ENCODE data around the gene ANTKMT. TPM values are rescaled to one million over a fixed set of nuclear protein-coding genes. Genes with fewer than 3 reads are reported as not detected.

ANTKMT gene
- total RNA-seq, 2 donors from 2014 or later, result 29.7 to 46.7 TPM

DNA sequence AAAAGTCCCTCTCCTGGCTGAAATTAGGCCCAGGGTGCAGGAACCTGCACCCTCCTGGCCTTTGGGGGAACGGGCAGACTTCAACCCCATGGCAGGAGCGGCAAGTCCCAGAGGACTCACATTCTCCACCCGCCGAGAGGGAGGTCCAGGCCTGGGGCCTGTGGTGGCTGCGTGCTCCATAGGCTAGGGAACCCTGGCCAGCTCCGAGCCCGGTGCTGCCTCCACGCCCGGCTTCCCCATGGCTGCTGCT, 5.2 kb downstream of the ANTKMT start:
- no peak for DNase-seq (ENCODE audit: low spot score)
- no peaks in the 10 kb centered on the region for H3K9me3 ChIP-seq
- no peaks in the 10 kb centered on the region for H3K36me3 ChIP-seq
- no peak overlapping the region for H3K27ac ChIP-seq
- no peak for TF ChIP-seq CTCF (IDR thresholded peaks at IDR 0.05)
- peaks cover 18 to 30% of the 10 kb centered on the region in 2 donors for H3K4me1 ChIP-seq (ENCODE audit: control insufficient read depth in 1 of 2, low read depth in 2 of 2)
- H3K4me3 ChIP-seq, result peak overlapping the region; percentile 71
- H3K27me3 ChIP-seq (replicated peaks; ENCODE audit: insufficient read depth), result no peaks in the 10 kb centered on the region
- ATAC-seq (ENCODE audit: insufficient number of reproducible peaks, low FRiP score, low read depth), result no peak

GRCh38 chr16:726438-727290, 5.7 kb downstream of the ANTKMT start, which contains the start of the genes CCDC78 and HAGHL:
CCDC78 (minus strand) TSS chr16:726443; CDS start chr16:726367, 76 bp downstream.
HAGHL (plus strand) TSS chr16:727106; CDS start chr16:727510, 404 bp downstream.
- ATAC-seq (ENCODE audit: insufficient number of reproducible peaks, low FRiP score, low read depth) (peak; percentile 26), DNase-seq (ENCODE audit: low spot score) (no peak)
- peaks cover 3% of the 10 kb centered on the region for H3K36me3 ChIP-seq
- H3K4me3 ChIP-seq, result peak within 1 kb of the TSS; percentile 71
- H3K27ac ChIP-seq, result no peak within 1 kb of the TSS
- TF ChIP-seq CTCF (IDR thresholded peaks at IDR 0.05), result no peak
- no peaks in the 10 kb centered on the region for H3K27me3 ChIP-seq (replicated peaks; ENCODE audit: insufficient read depth)
- H3K4me1 ChIP-seq (ENCODE audit: control insufficient read depth in 1 of 2, low read depth in 2 of 2), result peaks cover 14 to 26% of the 10 kb centered on the region in 2 donors
- no peaks in the 10 kb centered on the region for H3K9me3 ChIP-seq

GRCh38 chr16:727291-727977, 6.5 kb downstream of the ANTKMT start:
- TF ChIP-seq CTCF (IDR thresholded peaks at IDR 0.05), result no peak

DNA sequence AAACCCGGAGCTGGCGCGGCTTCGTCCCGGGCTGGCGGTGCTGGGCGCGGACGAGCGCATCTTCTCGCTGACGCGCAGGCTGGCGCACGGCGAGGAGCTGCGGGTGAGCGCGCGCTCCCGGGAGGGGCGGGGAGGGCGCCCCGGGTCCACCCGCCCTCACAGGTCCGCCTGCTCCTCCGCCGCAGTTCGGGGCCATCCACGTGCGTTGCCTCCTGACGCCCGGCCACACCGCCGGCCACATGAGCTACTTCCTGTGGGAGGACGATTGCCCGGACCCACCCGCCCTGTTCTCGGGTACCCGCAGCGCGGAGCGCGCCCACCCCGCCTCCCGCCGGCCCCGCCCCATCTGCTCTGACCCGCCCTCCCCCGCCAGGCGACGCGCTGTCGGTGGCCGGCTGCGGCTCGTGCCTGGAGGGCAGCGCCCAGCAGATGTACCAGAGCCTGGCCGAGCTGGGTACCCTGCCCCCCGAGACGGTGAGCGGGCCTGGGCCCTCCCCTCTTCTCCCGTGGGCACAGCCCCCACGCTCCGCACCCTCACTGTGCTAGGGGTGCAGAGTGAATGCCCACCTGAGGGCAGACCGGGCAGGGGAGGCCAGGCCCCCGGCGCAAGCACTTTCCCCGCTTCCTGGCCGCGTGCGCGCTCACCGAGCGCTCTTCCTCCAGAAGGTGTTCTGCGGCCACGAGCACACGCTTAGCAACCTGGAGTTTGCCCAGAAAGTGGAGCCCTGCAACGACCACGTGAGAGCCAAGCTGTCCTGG, 7.4 kb downstream of the ANTKMT start:
- no peaks in the 10 kb centered on the region for H3K27me3 ChIP-seq (replicated peaks; ENCODE audit: insufficient read depth)
- peak overlapping the region; percentile 71 for H3K4me3 ChIP-seq
- ATAC-seq (ENCODE audit: insufficient number of reproducible peaks, low FRiP score, low read depth), result no peak
- H3K4me1 ChIP-seq (ENCODE audit: control insufficient read depth in 1 of 2, low read depth in 2 of 2), result peaks cover 11 to 19% of the 10 kb centered on the region in 2 donors
- no peak overlapping the region for H3K27ac ChIP-seq
- no peaks in the 10 kb centered on the region for H3K9me3 ChIP-seq
- peaks cover 12% of the 10 kb centered on the region for H3K36me3 ChIP-seq
- no peak for TF ChIP-seq CTCF (IDR thresholded peaks at IDR 0.05)
- DNase-seq (ENCODE audit: low spot score), result no peak

More at GRCh38 chr16:727291-727977, 6.5 kb downstream of the ANTKMT start:
- ATAC-seq (ENCODE audit: insufficient number of reproducible peaks, low FRiP score, low read depth), result no peak
- DNase-seq (ENCODE audit: low spot score), result no peak
- H3K4me1 ChIP-seq (ENCODE audit: control insufficient read depth in 1 of 2, low read depth in 2 of 2), result peaks cover 11 to 19% of the 10 kb centered on the region in 2 donors
- H3K27ac ChIP-seq, result no peak overlapping the region
- H3K9me3 ChIP-seq, result no peaks in the 10 kb centered on the region
- peak overlapping the region; percentile 71 for H3K4me3 ChIP-seq
- no peaks in the 10 kb centered on the region for H3K27me3 ChIP-seq (replicated peaks; ENCODE audit: insufficient read depth)
- H3K36me3 ChIP-seq, result peaks cover 8% of the 10 kb centered on the region
